Stimulated activated naive B cell treated with anti-CD40 and anti-IgM and Interleukin-4, amounts not matched to agents 10 μg/mL and 1 μg/mL and 100 μg/mL, for 72 hours (primary cell): ENCODE measurements around the gene HABP2.

Experiments
- ATAC-seq, 2 donors: fragments of 150-1000 bp; cut with Tn5 transposase; replicated peaks; 2 replicates each; pipeline ENCODE4 v1.10.0; 2021; ENCODE audit warnings: moderate library complexity in 1 of 2
- DNase-seq: peaks from one replicate; pipeline ENCODE4 v3.0.0; 2021
- H3K27ac Mint-ChIP-seq: one replicate; pipeline ENCODE4 v1.8.0; 2022; ENCODE audit warnings: mild to moderate bottlenecking, mixed read lengths
- H3K27me3 Mint-ChIP-seq, 2 donors: one replicate each; pipeline ENCODE4 v1.8.0; 2022; ENCODE audit warnings: mixed read lengths in 2 of 2
- H3K36me3 Mint-ChIP-seq, 2 donors: one replicate each; pipeline ENCODE4 v1.8.0; 2022; ENCODE audit warnings: mixed read lengths in 2 of 2, mild to moderate bottlenecking in 1 of 2
- H3K4me1 Mint-ChIP-seq, 2 donors: one replicate each; pipeline ENCODE4 v1.8.0; 2022; ENCODE audit warnings: mixed read lengths in 2 of 2, mild to moderate bottlenecking in 1 of 2
- H3K4me3 Mint-ChIP-seq, 2 donors: one replicate each; pipeline ENCODE4 v1.8.0; 2022; ENCODE audit warnings: mild to moderate bottlenecking in 2 of 2, mixed read lengths in 2 of 2, moderate library complexity in 1 of 2
- H3K9me3 Mint-ChIP-seq, 2 donors: one replicate each; pipeline ENCODE4 v1.8.0; 2022; ENCODE audit warnings: mixed read lengths in 2 of 2, mild to moderate bottlenecking in 1 of 2

Gene HABP2

GRCh38 chr10:113534423-113534822 is 18.4 kb upstream of the HABP2 start:
- no peak for ATAC-seq
- Mint-ChIP-seq H3K27ac (no peak overlapping the region), H3K4me1 (no peaks in the 10 kb centered on the region)

GRCh38 chr10:113537672-113538071 is 15.2 kb upstream of the HABP2 start:
- no peaks in the 10 kb centered on the region for H3K9me3 Mint-ChIP-seq
- DNase-seq (no peak), ATAC-seq (no peak)
- no peaks in the 10 kb centered on the region for H3K4me1 Mint-ChIP-seq
- H3K4me3 Mint-ChIP-seq, result no peak overlapping the region
- H3K27ac Mint-ChIP-seq, result no peak overlapping the region
- H3K36me3 Mint-ChIP-seq, result no peaks in the 10 kb centered on the region
- H3K27me3 Mint-ChIP-seq, result peaks cover 9 to 24% of the 10 kb centered on the region in 2 donors

More at GRCh38 chr10:113534423-113534822, 18.4 kb upstream of the HABP2 start:
- no peak overlapping the region for H3K4me3 Mint-ChIP-seq
- H3K27me3 Mint-ChIP-seq, result peaks cover 1 to 16% of the 10 kb centered on the region in 2 donors
- peaks cover 0 to under 1% of the 10 kb centered on the region in 2 donors for H3K9me3 Mint-ChIP-seq
- DNase-seq, result no peak
- no peaks in the 10 kb centered on the region for H3K36me3 Mint-ChIP-seq

- no peak for ATAC-seq
- H3K27me3 Mint-ChIP-seq, result peaks cover 9 to 19% of the 10 kb centered on the region in 2 donors
- no peaks in the 10 kb centered on the region for H3K9me3 Mint-ChIP-seq
- no peak overlapping the region for H3K27ac Mint-ChIP-seq
- H3K4me1 Mint-ChIP-seq, result no peaks in the 10 kb centered on the region
- DNase-seq, result no peak
- H3K4me3 Mint-ChIP-seq, result no peak overlapping the region
- H3K36me3 Mint-ChIP-seq, result no peaks in the 10 kb centered on the region
Measured at GRCh38 chr10:113538151-113538550, 14.7 kb upstream of the HABP2 start.

GRCh38 chr10:113539789-113540188 is 13.1 kb upstream of the HABP2 start:
- peaks cover 9 to 13% of the 10 kb centered on the region in 2 donors for H3K27me3 Mint-ChIP-seq
- no peak for ATAC-seq
- H3K4me3 Mint-ChIP-seq, result no peak overlapping the region
- no peak overlapping the region for H3K27ac Mint-ChIP-seq
- no peaks in the 10 kb centered on the region for H3K4me1 Mint-ChIP-seq
- H3K36me3 Mint-ChIP-seq, result no peaks in the 10 kb centered on the region
- DNase-seq, result no peak
- no peaks in the 10 kb centered on the region for H3K9me3 Mint-ChIP-seq

GRCh38 chr10:113540845-113541548 is 11.9 kb upstream of the HABP2 start:
- no peak for DNase-seq
- peaks cover 9 to 13% of the 10 kb centered on the region in 2 donors for H3K27me3 Mint-ChIP-seq
- H3K4me1 Mint-ChIP-seq, result no peaks in the 10 kb centered on the region
- H3K36me3 Mint-ChIP-seq, result no peaks in the 10 kb centered on the region
- H3K4me3 Mint-ChIP-seq, result no peak overlapping the region
- H3K9me3 Mint-ChIP-seq, result no peaks in the 10 kb centered on the region
- no peak for ATAC-seq
- H3K27ac Mint-ChIP-seq, result no peak overlapping the region

- H3K27me3 Mint-ChIP-seq, result peaks cover 9 to 13% of the 10 kb centered on the region in 2 donors
- no peaks in the 10 kb centered on the region for H3K4me1 Mint-ChIP-seq
- H3K9me3 Mint-ChIP-seq, result no peaks in the 10 kb centered on the region
- H3K27ac Mint-ChIP-seq, result no peak overlapping the region
- ATAC-seq (no peak), DNase-seq (no peak)
- H3K36me3 Mint-ChIP-seq, result no peaks in the 10 kb centered on the region
- H3K4me3 Mint-ChIP-seq, result no peak overlapping the region
Measured at GRCh38 chr10:113541549-113541927, 11.3 kb upstream of the HABP2 start.

- Mint-ChIP-seq H3K9me3 (no peaks in the 10 kb centered on the region), H3K4me3 (no peak overlapping the region), H3K27me3 (peaks cover 9 to 13% of the 10 kb centered on the region in 2 donors), H3K27ac (no peak overlapping the region), H3K36me3 (no peaks in the 10 kb centered on the region), H3K4me1 (no peaks in the 10 kb centered on the region)
- no peak for ATAC-seq
- DNase-seq, result no peak
Measured at GRCh38 chr10:113543107-113543955, 9.5 kb upstream of the HABP2 start.

- Mint-ChIP-seq H3K36me3 (no peaks in the 10 kb centered on the region), H3K9me3 (no peaks in the 10 kb centered on the region), H3K27me3 (peaks cover 11 to 14% of the 10 kb centered on the region in 2 donors), H3K27ac (no peak overlapping the region), H3K4me3 (no peak overlapping the region), H3K4me1 (no peaks in the 10 kb centered on the region)
- DNase-seq (no peak), ATAC-seq (no peak)
Measured at GRCh38 chr10:113544392-113544791, 8.5 kb upstream of the HABP2 start.

GRCh38 chr10:113547426-113547825 is 5.4 kb upstream of the HABP2 start:
- Mint-ChIP-seq H3K9me3 (peaks cover 0 to 2% of the 10 kb centered on the region in 2 donors), H3K4me1 (no peaks in the 10 kb centered on the region), H3K36me3 (no peaks in the 10 kb centered on the region), H3K27me3 (peaks cover 0 to 5% of the 10 kb centered on the region in 2 donors), H3K27ac (no peak overlapping the region), H3K4me3 (no peak overlapping the region)
- DNase-seq, result no peak
- ATAC-seq, result no peak

- DNase-seq (no peak), ATAC-seq (no peak)
- Mint-ChIP-seq H3K4me3 (no peak overlapping the region), H3K36me3 (no peaks in the 10 kb centered on the region), H3K27ac (no peak overlapping the region), H3K9me3 (peaks cover 0 to 2% of the 10 kb centered on the region in 2 donors), H3K27me3 (peaks cover 7 to 14% of the 10 kb centered on the region in 2 donors), H3K4me1 (no peaks in the 10 kb centered on the region)
Measured at GRCh38 chr10:113549856-113550255, 3.0 kb upstream of the HABP2 start.

- Mint-ChIP-seq H3K36me3 (no peaks in the 10 kb centered on the region), H3K4me3 (no peak overlapping the region), H3K27me3 (peaks cover 7 to 18% of the 10 kb centered on the region in 2 donors), H3K9me3 (peaks cover 0 to 2% of the 10 kb centered on the region in 2 donors), H3K27ac (no peak overlapping the region), H3K4me1 (no peaks in the 10 kb centered on the region)
- no peak for ATAC-seq
- DNase-seq, result no peak
Measured at GRCh38 chr10:113550365-113550764, 2.5 kb upstream of the HABP2 start.

- no peaks in the 10 kb centered on the region for H3K4me1 Mint-ChIP-seq
- H3K36me3 Mint-ChIP-seq, result no peaks in the 10 kb centered on the region
- peaks cover 13 to 20% of the 10 kb centered on the region in 2 donors for H3K27me3 Mint-ChIP-seq
- H3K27ac Mint-ChIP-seq, result no peak overlapping the region
- DNase-seq, result no peak
- no peak for ATAC-seq
- peaks cover 0 to 2% of the 10 kb centered on the region in 2 donors for H3K9me3 Mint-ChIP-seq
- H3K4me3 Mint-ChIP-seq, result no peak overlapping the region
Measured at GRCh38 chr10:113552014-113552413, 839 bp upstream of the HABP2 start.

- ATAC-seq, result no peak
- Mint-ChIP-seq H3K27me3 (peaks cover 19 to 32% of the 10 kb centered on the region in 2 donors), H3K4me1 (no peaks in the 10 kb centered on the region), H3K4me3 (no peak overlapping the region), H3K27ac (no peak overlapping the region), H3K36me3 (no peaks in the 10 kb centered on the region), H3K9me3 (peaks cover 0 to 2% of the 10 kb centered on the region in 2 donors)
- no peak for DNase-seq
Measured at GRCh38 chr10:113553149-113553548, 296 bp downstream of the HABP2 start.

GRCh38 chr10:113554214-113554613 is 1.4 kb downstream of the HABP2 start:
- Mint-ChIP-seq H3K36me3 (no peaks in the 10 kb centered on the region), H3K27ac (no peak overlapping the region), H3K9me3 (peaks cover 0 to 2% of the 10 kb centered on the region in 2 donors), H3K4me1 (no peaks in the 10 kb centered on the region), H3K27me3 (peaks cover 23 to 37% of the 10 kb centered on the region in 2 donors), H3K4me3 (no peak overlapping the region)
- DNase-seq, result no peak
- ATAC-seq, result no peak

GRCh38 chr10:113555245-113555644 is 2.4 kb downstream of the HABP2 start:
- Mint-ChIP-seq H3K4me1 (no peaks in the 10 kb centered on the region), H3K27me3 (peaks cover 24 to 44% of the 10 kb centered on the region in 2 donors), H3K9me3 (peaks cover 0 to 2% of the 10 kb centered on the region in 2 donors), H3K4me3 (no peak overlapping the region), H3K27ac (no peak overlapping the region), H3K36me3 (no peaks in the 10 kb centered on the region)
- ATAC-seq (no peak), DNase-seq (no peak)
